K562 (cell line): Measurements from ENCODE around the gene MINDY4. TPM values are rescaled to one million over a fixed set of nuclear protein-coding genes. Genes with fewer than 3 reads are reported as not detected.

Experiments used
- ARHGAP35 ChIP-seq: fragments of 450-650 bp; IDR thresholded peaks from 2 replicates; pipeline ENCODE4 v1.6.1; 2018; ENCODE audit not compliant: partially characterized antibody
- ARID3A ChIP-seq: IDR thresholded peaks from 2 replicates; pipeline ENCODE4 v1.6.1; 2012; ENCODE audit warnings: low read depth, low read length, improper control_type of control experiment, borderline replicate concordance
- BCOR ChIP-seq: fragments of 450-650 bp; IDR thresholded peaks from 2 replicates; pipeline ENCODE4 v1.6.1; 2016
- CBX2 ChIP-seq: fragments of 200-600 bp; sonication (generic); IDR thresholded peaks from one replicate; pipeline ENCODE4 v1.6.1; 2012; ENCODE audit warnings: mild to moderate bottlenecking, low read length, inconsistent platforms; ENCODE audit not compliant: insufficient read depth, poor library complexity, severe bottlenecking
- CCAR2 ChIP-seq: fragments of 200-400 bp; formaldehyde crosslinking; IDR thresholded peaks from 2 replicates; pipeline ENCODE4 v1.6.1; 2017; ENCODE audit warnings: mild to moderate bottlenecking, low read depth, low read length
- ETV5 ChIP-seq: sonication (generic); formaldehyde crosslinking; IDR thresholded peaks from 2 replicates; pipeline ENCODE4 v1.4.0; 2020; ENCODE audit warnings: low read depth, mild to moderate bottlenecking, missing genetic modification reagents
- HDAC8 ChIP-seq: fragments of 450-650 bp; IDR thresholded peaks from 2 replicates; pipeline ENCODE4 v1.6.1; 2016; ENCODE audit warnings: mild to moderate bottlenecking, missing genetic modification characterization, moderate library complexity, missing compliant biosample characterization
- SNAPC5 ChIP-seq: fragments of 250-450 bp; sonication (Bioruptor Pico); IDR thresholded peaks from 2 replicates; pipeline ENCODE4 v1.8.0; 2021; ENCODE audit warnings: moderate library complexity, mild to moderate bottlenecking, inconsistent platforms
- SP2 ChIP-seq: IDR thresholded peaks from 2 replicates; pipeline ENCODE4 v1.6.1; 2011; ENCODE audit warnings: mild to moderate bottlenecking, low read depth, low read length, moderate library complexity; ENCODE audit not compliant: poor library complexity, severe bottlenecking; ENCODE audit errors: extremely low read depth
- TAL1 ChIP-seq: fragments of 450-650 bp; IDR thresholded peaks from 2 replicates; pipeline ENCODE4 v1.6.1; 2016; ENCODE audit warnings: mild to moderate bottlenecking
- ZBTB40 ChIP-seq, 2 experiments: fragments of 450-650 bp in 1 of 2; sonication (generic) in 1 of 2; formaldehyde crosslinking in 1 of 2; IDR thresholded peaks; 2 replicates each; pipeline versions ENCODE4 v1.7.1 to v1.9.0; 2016 to 2022; ENCODE audit warnings: inconsistent platforms in 1 of 2, mild to moderate bottlenecking in 1 of 2, missing genetic modification reagents in 1 of 2
- ZMIZ1 ChIP-seq, 2 experiments: fragments of 150-350 bp in 1 of 2; IDR thresholded peaks; 2 replicates each; pipeline ENCODE4 v1.6.1; 2012 to 2016; ENCODE audit warnings: low read depth in 2 of 2, low read length in 2 of 2, mild to moderate bottlenecking in 1 of 2, moderate library complexity in 1 of 2
- polyA plus RNA-seq, 8 experiments: library from polyadenylated mRNA; depleted of rRNA in 4 of 8; stranded (reverse) in 5 of 8; unstranded in 3 of 8; fragments of >200 nt; fragmentation: Nextera tagmentation in 2 of 8; fragmentation: Illumina TruSeq in 1 of 8; extraction: Ambion mirVana in 2 of 8; extraction: Trizol in 1 of 8; gene quantifications; 2 replicates each; pipeline versions ENCODE4 v1.2.1 to v1.2.3, GENCODE V29; 2011 to 2014; ENCODE audit warnings: inconsistent platforms in 1 of 8, missing spikeins in 1 of 8
- total RNA-seq, 7 experiments: library from RNA; depleted of rRNA in 6 of 7; stranded (reverse); fragments of >200 nt in 6 of 7; fragmentation: Illumina TruSeq in 2 of 7; extraction: Trizol in 2 of 7; gene quantifications; 2 replicates each; pipeline versions ENCODE4 v1.2.1 to v1.2.3, GENCODE V29; 2011 to 2021; ENCODE audit warnings: low replicate concordance in 1 of 7

The MINDY4 gene
- total and polyA plus RNA-seq, 9 of the 15 experiments (the other 6 are each of a cell fraction or from before 2014, with no cell fraction given), result 2.1 to 16.7 (median 11.0) TPM

GRCh38 chr7:30771174-30771879 is at the start of gene MINDY4 (continued):
- TF ChIP-seq ZBTB40 (IDR thresholded peaks at IDR 0.05), result peak; percentile 66; the same call in 1 of the 2 replicates
- TF ChIP-seq ZBTB40 (CRISPR knock-in tag; IDR thresholded peaks at IDR 0.05), result no peak
- no peak for TF ChIP-seq ZMIZ1 (IDR thresholded peaks at IDR 0.05; ENCODE audit: low read depth in 2 of 2, low read length in 2 of 2)
- TF ChIP-seq SP2, result no peak
- no peak for TF ChIP-seq CBX2
- no peak for TF ChIP-seq SNAPC5
- TF ChIP-seq CCAR2, result no peak
- TF ChIP-seq HDAC8 (tag), result no peak
- TF ChIP-seq ETV5 (CRISPR knock-in tag), result no peak
- TF ChIP-seq BCOR, result no peak
- no peak for TF ChIP-seq TAL1
- no peak for TF ChIP-seq ARID3A
- TF ChIP-seq ARHGAP35, result no peak
